Neural progenitor cell (in vitro differentiated cells): ENCODE measurements around the gene GLTPD2. TPM values are rescaled to one million over a fixed set of nuclear protein-coding genes. Genes with fewer than 3 reads are reported as not detected.

Experiments used
- DNase-seq: peaks from one replicate; pipeline ENCODE4 v3.0.0-alpha.2; 2016; ENCODE audit warnings: low spot score
- H2AFZ ChIP-seq: fragments of 200-600 bp; sonication (generic); replicated peaks from 2 replicates; pipeline ENCODE4 v1.6.1; 2016; ENCODE audit warnings: antibody characterized with exemption
- H3F3A ChIP-seq: fragments of 200-600 bp; sonication (generic); 2 replicates; pipeline ENCODE4 v1.6.1; 2016; ENCODE audit warnings: antibody characterized with exemption, low read depth
- H3K27ac ChIP-seq: fragments of 200-600 bp; sonication (generic); 2 replicates; pipeline ENCODE4 v1.5.1; 2016; ENCODE audit warnings: mild to moderate bottlenecking
- H3K27me3 ChIP-seq: fragments of 200-600 bp; sonication (generic); 2 replicates; pipeline ENCODE4 v1.6.1; 2016; ENCODE audit warnings: mild to moderate bottlenecking, moderate library complexity
- H3K36me3 ChIP-seq: fragments of 200-600 bp; sonication (generic); 2 replicates; pipeline ENCODE4 v1.5.1; 2016
- H3K4me1 ChIP-seq: fragments of 200-600 bp; sonication (generic); 2 replicates; pipeline ENCODE4 v1.6.1; 2016; ENCODE audit warnings: mixed run types
- H3K4me2 ChIP-seq: fragments of 200-600 bp; sonication (generic); 2 replicates; pipeline ENCODE4 v1.6.1; 2016
- H3K4me3 ChIP-seq: fragments of 200-600 bp; sonication (generic); 2 replicates; pipeline ENCODE4 v1.5.1; 2016
- H3K79me2 ChIP-seq: fragments of 200-600 bp; sonication (generic); 2 replicates; pipeline ENCODE4 v1.6.1; 2016; ENCODE audit warnings: low read depth
- H3K9ac ChIP-seq: fragments of 200-600 bp; sonication (generic); 2 replicates; pipeline ENCODE4 v1.6.1; 2016
- H3K9me3 ChIP-seq: fragments of 200-600 bp; sonication (generic); 2 replicates; pipeline ENCODE4 v1.5.1; 2016; ENCODE audit warnings: low read depth
- H4K20me1 ChIP-seq: fragments of 200-600 bp; sonication (generic); 2 replicates; pipeline ENCODE4 v1.6.1; 2016; ENCODE audit warnings: low read depth
- H3K27ac Mint-ChIP-seq: 3 replicates; pipeline ENCODE4 v1.8.0; 2021; ENCODE audit warnings: mixed read lengths
- H3K27me3 Mint-ChIP-seq: 2 replicates; pipeline ENCODE4 v1.8.0; 2022; ENCODE audit warnings: low read depth, mild to moderate bottlenecking, inconsistent platforms, moderate library complexity, mixed read lengths; ENCODE audit not compliant: insufficient read depth
- H3K36me3 Mint-ChIP-seq: 3 replicates; pipeline ENCODE4 v1.8.0; 2021; ENCODE audit warnings: mixed read lengths
- H3K4me1 Mint-ChIP-seq: 3 replicates; pipeline ENCODE4 v1.8.0; 2021; ENCODE audit warnings: mixed read lengths
- H3K4me3 Mint-ChIP-seq: 3 replicates; pipeline ENCODE4 v1.8.0; 2021; ENCODE audit warnings: mild to moderate bottlenecking, moderate library complexity, mixed read lengths
- H3K9me3 Mint-ChIP-seq: 3 replicates; pipeline ENCODE4 v1.8.0; 2020; ENCODE audit warnings: mixed read lengths
- EZH2 ChIP-seq: fragments of 200-600 bp; sonication (generic); IDR thresholded peaks from 2 replicates; pipeline ENCODE4 v1.6.1; 2017; ENCODE audit warnings: antibody characterized with exemption, mild to moderate bottlenecking, moderate library complexity
- EZH2phosphoT487 ChIP-seq: fragments of 200-600 bp; sonication (generic); IDR thresholded peaks from 2 replicates; pipeline ENCODE4 v1.6.1; 2017; ENCODE audit warnings: antibody characterized with exemption
- total RNA-seq: library from RNA; depleted of rRNA; stranded (reverse); fragments of >200 nt; gene quantifications from 2 replicates; pipeline ENCODE4 v1.2.3, GENCODE V29; 2015; ENCODE audit warnings: low replicate concordance
- TF ChIP-seq, protein P1 (sequence below): fragments of 200-600 bp; sonication (generic); IDR thresholded peaks from 2 replicates; pipeline ENCODE4 v1.5.1; 2017; ENCODE audit warnings: antibody characterized with exemption, mild to moderate bottlenecking

Gene GLTPD2
- total RNA-seq, 1 donor from 2014 or later: not detected

DNA sequence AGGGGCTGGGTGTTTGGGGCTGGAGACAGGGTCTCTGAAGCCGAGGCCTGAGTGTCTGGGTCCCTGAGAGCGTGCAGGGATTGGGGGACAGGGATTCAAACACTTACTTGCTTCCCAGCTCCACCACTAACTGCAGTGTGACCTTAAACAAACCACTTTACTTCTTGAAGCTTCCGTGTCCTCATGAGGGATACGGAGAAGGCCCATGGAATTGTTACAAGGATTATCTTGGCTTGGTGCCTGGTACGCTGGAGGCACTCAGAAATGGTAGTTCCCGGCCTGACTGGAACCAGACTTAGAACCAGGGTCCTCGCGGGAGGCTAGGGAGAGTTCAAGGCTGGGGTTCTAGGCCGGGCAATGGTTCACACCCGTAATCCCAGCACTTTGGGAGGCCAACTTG lies 46.1 kb upstream of the GLTPD2 start:
- H3F3A ChIP-seq: peaks cover 19% of the 10 kb centered on the region
- Mint-ChIP-seq H3K9me3 (peaks cover 5% of the 10 kb centered on the region), H3K36me3 (no peaks in the 10 kb centered on the region), H3K4me3 (peak overlapping the region; percentile 25), H3K4me1 (peaks cover 14% of the 10 kb centered on the region), H3K27me3 (peaks cover 65% of the 10 kb centered on the region), H3K27ac (no peak overlapping the region)
- no peak overlapping the region for H3K4me3 ChIP-seq
- TF ChIP-seq EZH2phosphoT487 (no peak), EZH2 (no peak)
- TF ChIP-seq, protein P1, sequence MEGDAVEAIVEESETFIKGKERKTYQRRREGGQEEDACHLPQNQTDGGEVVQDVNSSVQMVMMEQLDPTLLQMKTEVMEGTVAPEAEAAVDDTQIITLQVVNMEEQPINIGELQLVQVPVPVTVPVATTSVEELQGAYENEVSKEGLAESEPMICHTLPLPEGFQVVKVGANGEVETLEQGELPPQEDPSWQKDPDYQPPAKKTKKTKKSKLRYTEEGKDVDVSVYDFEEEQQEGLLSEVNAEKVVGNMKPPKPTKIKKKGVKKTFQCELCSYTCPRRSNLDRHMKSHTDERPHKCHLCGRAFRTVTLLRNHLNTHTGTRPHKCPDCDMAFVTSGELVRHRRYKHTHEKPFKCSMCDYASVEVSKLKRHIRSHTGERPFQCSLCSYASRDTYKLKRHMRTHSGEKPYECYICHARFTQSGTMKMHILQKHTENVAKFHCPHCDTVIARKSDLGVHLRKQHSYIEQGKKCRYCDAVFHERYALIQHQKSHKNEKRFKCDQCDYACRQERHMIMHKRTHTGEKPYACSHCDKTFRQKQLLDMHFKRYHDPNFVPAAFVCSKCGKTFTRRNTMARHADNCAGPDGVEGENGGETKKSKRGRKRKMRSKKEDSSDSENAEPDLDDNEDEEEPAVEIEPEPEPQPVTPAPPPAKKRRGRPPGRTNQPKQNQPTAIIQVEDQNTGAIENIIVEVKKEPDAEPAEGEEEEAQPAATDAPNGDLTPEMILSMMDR: no peak
- H3K79me2 ChIP-seq: no peaks in the 10 kb centered on the region
- H4K20me1 ChIP-seq: peaks cover 6% of the 10 kb centered on the region
- H2AFZ ChIP-seq: no peak overlapping the region
- no peak overlapping the region for H3K9ac ChIP-seq
- DNase-seq: no peak
- H3K4me2 ChIP-seq: no peak overlapping the region
- peaks cover 7% of the 10 kb centered on the region for H3K4me1 ChIP-seq
- peaks cover 93% of the 10 kb centered on the region for H3K27me3 ChIP-seq
- H3K27ac ChIP-seq: no peak overlapping the region
- no peaks in the 10 kb centered on the region for H3K36me3 ChIP-seq
- no peaks in the 10 kb centered on the region for H3K9me3 ChIP-seq

DNA sequence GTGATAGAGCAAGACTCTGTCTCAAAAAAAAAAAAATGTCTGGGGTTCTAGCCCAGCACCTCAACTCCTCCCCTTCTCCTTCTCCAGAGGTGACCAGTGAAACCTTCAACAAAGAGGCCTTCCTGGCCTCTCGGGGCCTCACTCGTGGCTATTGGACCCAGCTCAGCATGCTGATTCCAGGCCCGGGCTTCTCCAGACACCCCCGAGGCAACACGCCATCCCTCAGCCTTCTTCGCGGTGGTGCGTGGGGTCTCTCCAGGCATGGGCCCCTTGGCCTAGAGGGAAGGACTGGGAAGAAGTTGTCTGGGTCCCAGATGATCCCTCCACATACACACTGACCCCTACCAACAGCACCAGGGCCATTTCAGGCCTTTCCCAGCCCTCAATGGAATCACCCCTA lies 45.5 kb upstream of the GLTPD2 start:
- Mint-ChIP-seq H3K36me3 (no peaks in the 10 kb centered on the region), H3K27me3 (peaks cover 63% of the 10 kb centered on the region), H3K27ac (no peak overlapping the region), H3K4me3 (no peak overlapping the region), H3K9me3 (peaks cover 5% of the 10 kb centered on the region), H3K4me1 (peaks cover 14% of the 10 kb centered on the region)
- no peak overlapping the region for H3K4me3 ChIP-seq
- no peaks in the 10 kb centered on the region for H3K36me3 ChIP-seq
- peaks cover 7% of the 10 kb centered on the region for H3K4me1 ChIP-seq
- H3K27ac ChIP-seq: no peak overlapping the region
- peaks cover 93% of the 10 kb centered on the region for H3K27me3 ChIP-seq
- no peak overlapping the region for H3K9ac ChIP-seq
- H3K9me3 ChIP-seq: no peaks in the 10 kb centered on the region
- peaks cover 6% of the 10 kb centered on the region for H4K20me1 ChIP-seq
- no peak for DNase-seq
- H3K79me2 ChIP-seq: no peaks in the 10 kb centered on the region
- no peak overlapping the region for H3K4me2 ChIP-seq
- peaks cover 19% of the 10 kb centered on the region for H3F3A ChIP-seq
- H2AFZ ChIP-seq: no peak overlapping the region
- TF ChIP-seq, protein P1: no peak
- no peak for TF ChIP-seq EZH2

DNA sequence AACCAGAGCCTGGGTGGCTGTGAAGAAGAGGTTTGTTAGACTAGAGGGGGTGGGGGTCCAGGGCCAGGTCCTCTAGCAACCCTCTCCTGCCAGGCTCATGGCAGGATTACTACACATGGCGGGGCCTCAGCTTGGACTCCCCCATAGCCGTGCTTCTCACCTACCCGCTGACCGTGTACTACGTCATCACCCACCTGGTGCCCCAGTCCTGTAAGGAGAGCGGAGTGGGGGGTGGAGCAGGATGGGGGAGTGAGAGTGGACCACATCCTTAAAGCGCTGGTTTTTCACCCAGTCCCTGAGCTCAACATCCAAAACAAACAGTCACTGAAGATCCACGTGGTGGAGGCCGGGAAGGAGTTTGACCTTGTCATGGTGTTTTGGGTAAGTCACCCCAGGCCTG lies 44.9 kb upstream of the GLTPD2 start:
- H3K4me3 ChIP-seq: no peak overlapping the region

More for the DNA sequence above, 44.9 kb upstream of the GLTPD2 start:
- peaks cover 8% of the 10 kb centered on the region for H3K4me1 Mint-ChIP-seq
- H3K9ac ChIP-seq: no peak overlapping the region
- no peaks in the 10 kb centered on the region for H3K79me2 ChIP-seq
- H3K4me3 Mint-ChIP-seq: peak overlapping the region; percentile 46
- H4K20me1 ChIP-seq: no peaks in the 10 kb centered on the region
- no peaks in the 10 kb centered on the region for H3K36me3 Mint-ChIP-seq
- H3K4me2 ChIP-seq: no peak overlapping the region
- no peaks in the 10 kb centered on the region for H3K36me3 ChIP-seq
- TF ChIP-seq EZH2 (no peak), EZH2phosphoT487 (no peak)
- TF ChIP-seq, protein P1: no peak
- H3K27me3 ChIP-seq: peaks cover 93% of the 10 kb centered on the region
- no peak overlapping the region for H2AFZ ChIP-seq
- peaks cover 8% of the 10 kb centered on the region for H3K9me3 Mint-ChIP-seq
- H3K27ac ChIP-seq: no peak overlapping the region
- no peak for DNase-seq
- no peak overlapping the region for H3K27ac Mint-ChIP-seq
- H3K9me3 ChIP-seq: no peaks in the 10 kb centered on the region
- H3K27me3 Mint-ChIP-seq: peaks cover 61% of the 10 kb centered on the region
- peaks cover 19% of the 10 kb centered on the region for H3F3A ChIP-seq
- H3K4me1 ChIP-seq: peaks cover 6% of the 10 kb centered on the region
